HepG2 (cell line): ENCODE data around the gene ALOXE3. TPM values are rescaled to one million over a fixed set of nuclear protein-coding genes. Genes with fewer than 3 reads are reported as not detected.
A peak's percentile ranks its signal among the peaks of the same experiment; 100 is the strongest.

ENCODE experiments used
- ARNT2 ChIP-seq: sonication (generic); formaldehyde crosslinking; IDR thresholded peaks from 2 replicates; pipeline ENCODE4 v1.8.0; 2022; ENCODE audit warnings: mild to moderate bottlenecking, low read depth, missing genetic modification reagents, moderate library complexity
- ETV5 ChIP-seq: IDR thresholded peaks from 2 replicates; pipeline ENCODE4 v1.6.1; 2018; ENCODE audit warnings: missing biosample characterization, missing genetic modification reagents, inconsistent platforms, borderline replicate concordance
- GABPB1 ChIP-seq: IDR thresholded peaks from 2 replicates; pipeline ENCODE4 v1.6.1; 2016; ENCODE audit warnings: mild to moderate bottlenecking, missing genetic modification reagents, moderate library complexity, missing compliant biosample characterization
- HNF4G ChIP-seq, 2 experiments: sonication (generic) in 1 of 2; formaldehyde crosslinking in 1 of 2; IDR thresholded peaks; 2 replicates each; pipeline versions ENCODE4 v1.4.0 to v1.6.1; 2011 to 2020; ENCODE audit warnings: borderline replicate concordance in 2 of 2, low read depth in 2 of 2, mild to moderate bottlenecking in 2 of 2, low read length in 1 of 2, missing genetic modification reagents in 1 of 2, moderate library complexity in 1 of 2
- HOMEZ ChIP-seq: IDR thresholded peaks from 2 replicates; pipeline ENCODE4 v1.6.1; 2016; ENCODE audit warnings: low read depth
- LCORL ChIP-seq, 2 experiments: fragments of 450-650 bp in 1 of 2; sonication (generic) in 1 of 2; formaldehyde crosslinking in 1 of 2; IDR thresholded peaks; 2 replicates each; pipeline versions ENCODE4 v1.5.0 to v1.6.1; 2017 to 2020; ENCODE audit warnings: antibody characterized with exemption in 1 of 2, missing genetic modification reagents in 1 of 2
- MAF1 ChIP-seq: sonication (generic); formaldehyde crosslinking; IDR thresholded peaks from 2 replicates; pipeline ENCODE4 v1.5.0; 2020; ENCODE audit warnings: missing genetic modification reagents, borderline replicate concordance
- ZFX ChIP-seq: sonication (generic); formaldehyde crosslinking; IDR thresholded peaks from 2 replicates; pipeline ENCODE4 v1.4.0; 2020; ENCODE audit warnings: mild to moderate bottlenecking, low read depth, missing genetic modification reagents, moderate library complexity
- ZNF547 ChIP-seq: sonication (generic); formaldehyde crosslinking; IDR thresholded peaks from 2 replicates; pipeline ENCODE4 v1.5.1; 2020; ENCODE audit warnings: mild to moderate bottlenecking, missing genetic modification reagents
- ZNF556 ChIP-seq: sonication (generic); formaldehyde crosslinking; IDR thresholded peaks from 2 replicates; pipeline ENCODE4 v1.4.0; 2020; ENCODE audit warnings: mild to moderate bottlenecking, missing genetic modification reagents, borderline replicate concordance
- ZNF598 ChIP-seq: sonication (generic); formaldehyde crosslinking; IDR thresholded peaks from 2 replicates; pipeline ENCODE4 v1.5.1; 2020; ENCODE audit warnings: mild to moderate bottlenecking, missing genetic modification reagents, borderline replicate concordance
- polyA plus RNA-seq, 8 experiments: library from polyadenylated mRNA; depleted of rRNA in 3 of 8; stranded (reverse) in 7 of 8; unstranded in 1 of 8; fragments of >200 nt; fragmentation: Illumina TruSeq in 4 of 8; extraction: Trizol in 4 of 8; gene quantifications; 2 replicates each; pipeline versions ENCODE4 v1.2.1 to v1.2.3, GENCODE V29; 2011 to 2016; ENCODE audit warnings: low read depth in 4 of 8, missing spikeins in 1 of 8, mixed read lengths in 1 of 8; ENCODE audit not compliant: insufficient read depth in 1 of 8
- total RNA-seq, 5 experiments: library from RNA; depleted of rRNA; stranded (reverse); fragments of >200 nt; fragmentation: Illumina TruSeq; extraction: Trizol; gene quantifications; 2 replicates each; pipeline ENCODE4 v1.2.3, GENCODE V29; 2016; ENCODE audit warnings: low read depth in 1 of 5
- TF ChIP-seq, protein P1 (sequence below): sonication (generic); formaldehyde crosslinking; IDR thresholded peaks from 2 replicates; pipeline ENCODE4 v1.4.0; 2020; ENCODE audit warnings: missing genetic modification reagents, borderline replicate concordance
- TF ChIP-seq, protein P2 (sequence below): sonication (generic); formaldehyde crosslinking; IDR thresholded peaks from 2 replicates; pipeline ENCODE4 v1.5.1; 2020; ENCODE audit warnings: mild to moderate bottlenecking, missing genetic modification reagents, moderate library complexity
- TF ChIP-seq, protein P3 (sequence below): sonication (generic); formaldehyde crosslinking; IDR thresholded peaks from 2 replicates; pipeline ENCODE4 v1.4.0; 2020; ENCODE audit warnings: mild to moderate bottlenecking, missing genetic modification reagents

Gene ALOXE3
- total and polyA plus RNA-seq, 2 of the 13 experiments (the other 11 are each of a cell fraction or from before 2014, with no cell fraction given): 0.07 TPM; not detected in 1

- TF ChIP-seq HOMEZ (CRISPR knock-in tag): no peak
- peak; percentile 46; the same call in 1 of the 2 replicates for TF ChIP-seq ZNF556 (CRISPR knock-in tag)
- TF ChIP-seq LCORL (IDR thresholded peaks at IDR 0.05): no peak
- no peak for TF ChIP-seq LCORL (CRISPR knock-in tag; IDR thresholded peaks at IDR 0.05)
- peak; percentile 46; the same call in 1 of the 2 replicates for TF ChIP-seq ZNF598 (CRISPR knock-in tag)
- TF ChIP-seq, protein P1, sequence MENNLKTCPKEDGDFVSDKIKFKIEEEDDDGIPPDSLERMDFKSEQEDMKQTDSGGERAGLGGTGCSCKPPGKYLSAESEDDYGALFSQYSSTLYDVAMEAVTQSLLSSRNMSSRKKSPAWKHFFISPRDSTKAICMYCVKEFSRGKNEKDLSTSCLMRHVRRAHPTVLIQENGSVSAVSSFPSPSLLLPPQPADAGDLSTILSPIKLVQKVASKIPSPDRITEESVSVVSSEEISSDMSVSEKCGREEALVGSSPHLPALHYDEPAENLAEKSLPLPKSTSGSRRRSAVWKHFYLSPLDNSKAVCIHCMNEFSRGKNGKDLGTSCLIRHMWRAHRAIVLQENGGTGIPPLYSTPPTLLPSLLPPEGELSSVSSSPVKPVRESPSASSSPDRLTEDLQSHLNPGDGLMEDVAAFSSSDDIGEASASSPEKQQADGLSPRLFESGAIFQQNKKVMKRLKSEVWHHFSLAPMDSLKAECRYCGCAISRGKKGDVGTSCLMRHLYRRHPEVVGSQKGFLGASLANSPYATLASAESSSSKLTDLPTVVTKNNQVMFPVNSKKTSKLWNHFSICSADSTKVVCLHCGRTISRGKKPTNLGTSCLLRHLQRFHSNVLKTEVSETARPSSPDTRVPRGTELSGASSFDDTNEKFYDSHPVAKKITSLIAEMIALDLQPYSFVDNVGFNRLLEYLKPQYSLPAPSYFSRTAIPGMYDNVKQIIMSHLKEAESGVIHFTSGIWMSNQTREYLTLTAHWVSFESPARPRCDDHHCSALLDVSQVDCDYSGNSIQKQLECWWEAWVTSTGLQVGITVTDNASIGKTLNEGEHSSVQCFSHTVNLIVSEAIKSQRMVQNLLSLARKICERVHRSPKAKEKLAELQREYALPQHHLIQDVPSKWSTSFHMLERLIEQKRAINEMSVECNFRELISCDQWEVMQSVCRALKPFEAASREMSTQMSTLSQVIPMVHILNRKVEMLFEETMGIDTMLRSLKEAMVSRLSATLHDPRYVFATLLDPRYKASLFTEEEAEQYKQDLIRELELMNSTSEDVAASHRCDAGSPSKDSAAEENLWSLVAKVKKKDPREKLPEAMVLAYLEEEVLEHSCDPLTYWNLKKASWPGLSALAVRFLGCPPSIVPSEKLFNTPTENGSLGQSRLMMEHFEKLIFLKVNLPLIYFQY: peak; percentile 89
- TF ChIP-seq ARNT2: 0 out of 2 replicates have a peak, but pooled peaks have one; percentile 15
- 0 out of 2 replicates have a peak, but pooled peaks have one; percentile 43 for TF ChIP-seq ZFX (CRISPR knock-in tag)
- TF ChIP-seq, protein P2, sequence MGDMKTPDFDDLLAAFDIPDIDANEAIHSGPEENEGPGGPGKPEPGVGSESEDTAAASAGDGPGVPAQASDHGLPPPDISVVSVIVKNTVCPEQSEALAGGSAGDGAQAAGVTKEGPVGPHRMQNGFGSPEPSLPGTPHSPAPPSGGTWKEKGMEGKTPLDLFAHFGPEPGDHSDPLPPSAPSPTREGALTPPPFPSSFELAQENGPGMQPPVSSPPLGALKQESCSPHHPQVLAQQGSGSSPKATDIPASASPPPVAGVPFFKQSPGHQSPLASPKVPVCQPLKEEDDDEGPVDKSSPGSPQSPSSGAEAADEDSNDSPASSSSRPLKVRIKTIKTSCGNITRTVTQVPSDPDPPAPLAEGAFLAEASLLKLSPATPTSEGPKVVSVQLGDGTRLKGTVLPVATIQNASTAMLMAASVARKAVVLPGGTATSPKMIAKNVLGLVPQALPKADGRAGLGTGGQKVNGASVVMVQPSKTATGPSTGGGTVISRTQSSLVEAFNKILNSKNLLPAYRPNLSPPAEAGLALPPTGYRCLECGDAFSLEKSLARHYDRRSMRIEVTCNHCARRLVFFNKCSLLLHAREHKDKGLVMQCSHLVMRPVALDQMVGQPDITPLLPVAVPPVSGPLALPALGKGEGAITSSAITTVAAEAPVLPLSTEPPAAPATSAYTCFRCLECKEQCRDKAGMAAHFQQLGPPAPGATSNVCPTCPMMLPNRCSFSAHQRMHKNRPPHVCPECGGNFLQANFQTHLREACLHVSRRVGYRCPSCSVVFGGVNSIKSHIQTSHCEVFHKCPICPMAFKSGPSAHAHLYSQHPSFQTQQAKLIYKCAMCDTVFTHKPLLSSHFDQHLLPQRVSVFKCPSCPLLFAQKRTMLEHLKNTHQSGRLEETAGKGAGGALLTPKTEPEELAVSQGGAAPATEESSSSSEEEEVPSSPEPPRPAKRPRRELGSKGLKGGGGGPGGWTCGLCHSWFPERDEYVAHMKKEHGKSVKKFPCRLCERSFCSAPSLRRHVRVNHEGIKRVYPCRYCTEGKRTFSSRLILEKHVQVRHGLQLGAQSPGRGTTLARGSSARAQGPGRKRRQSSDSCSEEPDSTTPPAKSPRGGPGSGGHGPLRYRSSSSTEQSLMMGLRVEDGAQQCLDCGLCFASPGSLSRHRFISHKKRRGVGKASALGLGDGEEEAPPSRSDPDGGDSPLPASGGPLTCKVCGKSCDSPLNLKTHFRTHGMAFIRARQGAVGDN (CRISPR knock-in tag): peak; percentile 53
- TF ChIP-seq, protein P3, sequence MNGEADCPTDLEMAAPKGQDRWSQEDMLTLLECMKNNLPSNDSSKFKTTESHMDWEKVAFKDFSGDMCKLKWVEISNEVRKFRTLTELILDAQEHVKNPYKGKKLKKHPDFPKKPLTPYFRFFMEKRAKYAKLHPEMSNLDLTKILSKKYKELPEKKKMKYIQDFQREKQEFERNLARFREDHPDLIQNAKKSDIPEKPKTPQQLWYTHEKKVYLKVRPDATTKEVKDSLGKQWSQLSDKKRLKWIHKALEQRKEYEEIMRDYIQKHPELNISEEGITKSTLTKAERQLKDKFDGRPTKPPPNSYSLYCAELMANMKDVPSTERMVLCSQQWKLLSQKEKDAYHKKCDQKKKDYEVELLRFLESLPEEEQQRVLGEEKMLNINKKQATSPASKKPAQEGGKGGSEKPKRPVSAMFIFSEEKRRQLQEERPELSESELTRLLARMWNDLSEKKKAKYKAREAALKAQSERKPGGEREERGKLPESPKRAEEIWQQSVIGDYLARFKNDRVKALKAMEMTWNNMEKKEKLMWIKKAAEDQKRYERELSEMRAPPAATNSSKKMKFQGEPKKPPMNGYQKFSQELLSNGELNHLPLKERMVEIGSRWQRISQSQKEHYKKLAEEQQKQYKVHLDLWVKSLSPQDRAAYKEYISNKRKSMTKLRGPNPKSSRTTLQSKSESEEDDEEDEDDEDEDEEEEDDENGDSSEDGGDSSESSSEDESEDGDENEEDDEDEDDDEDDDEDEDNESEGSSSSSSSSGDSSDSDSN (CRISPR knock-in tag): peak; percentile 54
- peak; percentile 30; the same call in 1 of the 2 replicates for TF ChIP-seq ZNF547 (CRISPR knock-in tag)
- peak; percentile 48; the same call in 1 of the 2 replicates for TF ChIP-seq HNF4G (IDR thresholded peaks at IDR 0.05; ENCODE audit: borderline replicate concordance, low read depth, low read length)
- TF ChIP-seq HNF4G (CRISPR knock-in tag; IDR thresholded peaks at IDR 0.05; ENCODE audit: borderline replicate concordance, low read depth): no peak
- peak; percentile 9; the same call in 1 of the 2 replicates for TF ChIP-seq ETV5 (CRISPR knock-in tag)
- TF ChIP-seq MAF1: peak; percentile 98; the same call in 1 of the 2 replicates
- TF ChIP-seq GABPB1 (CRISPR knock-in tag): peak; percentile 40; the same call in 1 of the 2 replicates
These were observed 661 bp upstream of the ALOXE3 start (continued) for GRCh38 chr17:8118769-8119580.
